ENCODE measurements around the gene RFNG. TPM values are rescaled to one million over a fixed set of nuclear protein-coding genes. Genes with fewer than 3 reads are reported as not detected.

Gene RFNG
- total and polyA plus RNA-seq, 10 of the 15 experiments (the other 5 are each of a cell fraction or from before 2014, with no cell fraction given), result 0.10 to 19.6 (median 6.2) TPM

- H3K36me3 ChIP-seq (ENCODE audit: control insufficient read depth in 2 of 2, insufficient read depth in 2 of 2, low read length in 1 of 2), result no peaks in the 10 kb centered on the region; a peak in 3 of 4 replicates
- FAIRE-seq, result no peak
- no peak for DNase-seq (ENCODE audit: low read depth, low spot score)
- H2AFZ ChIP-seq (ENCODE audit: control insufficient read depth, low read depth, low read length), result no peak overlapping the region
- H3K27ac ChIP-seq (ENCODE audit: control insufficient read depth, insufficient read depth), result no peak overlapping the region
- CTCF ChIA-PET, result no interaction called here
- WGBS (ENCODE audit: insufficient coverage, insufficient replicate concordance, low lambda C conversion rate, missing lambda C conversion rate), result 72% methylated on average over 8 of the region's 8 CpGs
- RAD21 ChIA-PET (ENCODE audit: unreplicated experiment), result interaction anchor here (0.6 kb wide), 1 partner anchor 19 kb away, joined by 3 read pairs; no protein-coding TSS in a partner anchor
- H3K4me2 ChIP-seq (ENCODE audit: control insufficient read depth, insufficient read depth), result no peak overlapping the region
- H3K79me2 ChIP-seq (ENCODE audit: control insufficient read depth, insufficient read depth, low read length), result peaks cover 14% of the 10 kb centered on the region
- POLR2A ChIA-PET, result interaction anchor here (1.1 kb wide), 1 partner anchor 54 kb away, joined by 4 read pairs; no protein-coding TSS in a partner anchor
- H4K20me1 ChIP-seq (ENCODE audit: control insufficient read depth, insufficient read depth), result no peaks in the 10 kb centered on the region
- H3K4me3 ChIP-seq, result no peak overlapping the region
- intact Hi-C loops (cut with micrococcal nuclease; ENCODE audit: unreplicated experiment) (no loop called here), in situ Hi-C loops (cut with MboI) (no loop called here)
- TF ChIP-seq RAD21 (IDR thresholded peaks at IDR 0.05; ENCODE audit: insufficient read depth, low read depth, low read length) (no peak), STAT3 (IDR thresholded peaks at IDR 0.05; ENCODE audit: low read depth, low read length) (no peak), ZNF622 (IDR thresholded peaks at IDR 0.05) (no peak), HCFC1 (IDR thresholded peaks at IDR 0.05; ENCODE audit: low read length) (no peak), FOXK2 (IDR thresholded peaks at IDR 0.05) (no peak), ZNF217 (IDR thresholded peaks at IDR 0.05) (no peak), CREM (IDR thresholded peaks at IDR 0.05; ENCODE audit: low read depth) (no peak), PKNOX1 (IDR thresholded peaks at IDR 0.05) (no peak), TCF7 (IDR thresholded peaks at IDR 0.05; ENCODE audit: borderline replicate concordance) (no peak)
- TF ChIP-seq, protein P1, sequence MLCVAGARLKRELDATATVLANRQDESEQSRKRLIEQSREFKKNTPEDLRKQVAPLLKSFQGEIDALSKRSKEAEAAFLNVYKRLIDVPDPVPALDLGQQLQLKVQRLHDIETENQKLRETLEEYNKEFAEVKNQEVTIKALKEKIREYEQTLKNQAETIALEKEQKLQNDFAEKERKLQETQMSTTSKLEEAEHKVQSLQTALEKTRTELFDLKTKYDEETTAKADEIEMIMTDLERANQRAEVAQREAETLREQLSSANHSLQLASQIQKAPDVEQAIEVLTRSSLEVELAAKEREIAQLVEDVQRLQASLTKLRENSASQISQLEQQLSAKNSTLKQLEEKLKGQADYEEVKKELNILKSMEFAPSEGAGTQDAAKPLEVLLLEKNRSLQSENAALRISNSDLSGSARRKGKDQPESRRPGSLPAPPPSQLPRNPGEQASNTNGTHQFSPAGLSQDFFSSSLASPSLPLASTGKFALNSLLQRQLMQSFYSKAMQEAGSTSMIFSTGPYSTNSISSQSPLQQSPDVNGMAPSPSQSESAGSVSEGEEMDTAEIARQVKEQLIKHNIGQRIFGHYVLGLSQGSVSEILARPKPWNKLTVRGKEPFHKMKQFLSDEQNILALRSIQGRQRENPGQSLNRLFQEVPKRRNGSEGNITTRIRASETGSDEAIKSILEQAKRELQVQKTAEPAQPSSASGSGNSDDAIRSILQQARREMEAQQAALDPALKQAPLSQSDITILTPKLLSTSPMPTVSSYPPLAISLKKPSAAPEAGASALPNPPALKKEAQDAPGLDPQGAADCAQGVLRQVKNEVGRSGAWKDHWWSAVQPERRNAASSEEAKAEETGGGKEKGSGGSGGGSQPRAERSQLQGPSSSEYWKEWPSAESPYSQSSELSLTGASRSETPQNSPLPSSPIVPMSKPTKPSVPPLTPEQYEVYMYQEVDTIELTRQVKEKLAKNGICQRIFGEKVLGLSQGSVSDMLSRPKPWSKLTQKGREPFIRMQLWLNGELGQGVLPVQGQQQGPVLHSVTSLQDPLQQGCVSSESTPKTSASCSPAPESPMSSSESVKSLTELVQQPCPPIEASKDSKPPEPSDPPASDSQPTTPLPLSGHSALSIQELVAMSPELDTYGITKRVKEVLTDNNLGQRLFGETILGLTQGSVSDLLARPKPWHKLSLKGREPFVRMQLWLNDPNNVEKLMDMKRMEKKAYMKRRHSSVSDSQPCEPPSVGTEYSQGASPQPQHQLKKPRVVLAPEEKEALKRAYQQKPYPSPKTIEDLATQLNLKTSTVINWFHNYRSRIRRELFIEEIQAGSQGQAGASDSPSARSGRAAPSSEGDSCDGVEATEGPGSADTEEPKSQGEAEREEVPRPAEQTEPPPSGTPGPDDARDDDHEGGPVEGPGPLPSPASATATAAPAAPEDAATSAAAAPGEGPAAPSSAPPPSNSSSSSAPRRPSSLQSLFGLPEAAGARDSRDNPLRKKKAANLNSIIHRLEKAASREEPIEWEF (IDR thresholded peaks at IDR 0.05; ENCODE audit: insufficient replicate concordance, low read depth, low read length), result no peak
- TF ChIP-seq, protein P2, sequence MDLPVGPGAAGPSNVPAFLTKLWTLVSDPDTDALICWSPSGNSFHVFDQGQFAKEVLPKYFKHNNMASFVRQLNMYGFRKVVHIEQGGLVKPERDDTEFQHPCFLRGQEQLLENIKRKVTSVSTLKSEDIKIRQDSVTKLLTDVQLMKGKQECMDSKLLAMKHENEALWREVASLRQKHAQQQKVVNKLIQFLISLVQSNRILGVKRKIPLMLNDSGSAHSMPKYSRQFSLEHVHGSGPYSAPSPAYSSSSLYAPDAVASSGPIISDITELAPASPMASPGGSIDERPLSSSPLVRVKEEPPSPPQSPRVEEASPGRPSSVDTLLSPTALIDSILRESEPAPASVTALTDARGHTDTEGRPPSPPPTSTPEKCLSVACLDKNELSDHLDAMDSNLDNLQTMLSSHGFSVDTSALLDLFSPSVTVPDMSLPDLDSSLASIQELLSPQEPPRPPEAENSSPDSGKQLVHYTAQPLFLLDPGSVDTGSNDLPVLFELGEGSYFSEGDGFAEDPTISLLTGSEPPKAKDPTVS (IDR thresholded peaks at IDR 0.05; ENCODE audit: low read depth, low read length), result no peak
- SMC1A ChIA-PET (ENCODE audit: uncharacterized antibody, unreplicated experiment), result no interaction called here
- peaks cover 4% of the 10 kb centered on the region for H3K4me1 ChIP-seq (ENCODE audit: control insufficient read depth, insufficient read depth, low read length)
- BruUV-seq (replicated peaks), result no TSS peak
- no peaks in the 10 kb centered on the region for H3K9me3 ChIP-seq (replicated peaks; ENCODE audit: control insufficient read depth, insufficient read depth, low read length)
- H3K9ac ChIP-seq (ENCODE audit: control insufficient read depth, insufficient read depth, low read length), result no peak overlapping the region
- H3K27me3 ChIP-seq (replicated peaks in 1 of 2; ENCODE audit: control insufficient read depth in 2 of 2, insufficient read depth in 2 of 2, low read length in 1 of 2), result no peaks in the 10 kb centered on the region
- ATAC-seq, result no peak
Measured at GRCh38 chr17:82049106-82049505, 2.5 kb downstream of the RFNG start.
